H9 (cell line): Measurements from ENCODE around the gene LRRC8C. TPM values are rescaled to one million over a fixed set of nuclear protein-coding genes. Genes with fewer than 3 reads are reported as not detected.

Source experiments
- DNase-seq: peaks from one replicate; pipeline ENCODE4 v3.0.0-alpha.2; 2017
- H2AFZ ChIP-seq: one replicate; pipeline ENCODE4 v1.6.1; 2013; ENCODE audit warnings: mild to moderate bottlenecking, low read length, control low read depth, moderate library complexity
- H2AK5ac ChIP-seq: 2 replicates; pipeline ENCODE4 v1.6.1; 2013; ENCODE audit warnings: low read length, control low read depth, mixed read lengths; ENCODE audit not compliant: insufficient read length
- H2BK120ac ChIP-seq: one replicate; pipeline ENCODE4 v1.6.1; 2013; ENCODE audit warnings: low read depth, mild to moderate bottlenecking, low read length, control low read depth, inconsistent platforms; ENCODE audit not compliant: poor library complexity, severe bottlenecking
- H2BK12ac ChIP-seq: 2 replicates; pipeline ENCODE4 v1.6.1; 2013; ENCODE audit warnings: low read length, control low read depth, mixed read lengths, low read depth; ENCODE audit not compliant: insufficient read length
- H2BK15ac ChIP-seq: 2 replicates; pipeline ENCODE4 v1.6.1; 2013; ENCODE audit warnings: low read depth, low read length, control low read depth
- H2BK20ac ChIP-seq: one replicate; pipeline ENCODE4 v1.6.1; 2013; ENCODE audit warnings: low read depth, mild to moderate bottlenecking, low read length, control low read depth, inconsistent platforms; ENCODE audit not compliant: poor library complexity, severe bottlenecking
- H2BK5ac ChIP-seq: 2 replicates; pipeline ENCODE4 v1.6.1; 2013; ENCODE audit warnings: low read length, control low read depth, mixed read lengths; ENCODE audit not compliant: insufficient read length
- H3K14ac ChIP-seq: 2 replicates; pipeline ENCODE4 v1.6.1; 2013; ENCODE audit warnings: low read length, control low read depth; ENCODE audit not compliant: insufficient read depth
- H3K18ac ChIP-seq: 2 replicates; pipeline ENCODE4 v1.6.1; 2013; ENCODE audit warnings: low read depth, mild to moderate bottlenecking, mixed read lengths, low read length, control low read depth; ENCODE audit not compliant: insufficient read length
- H3K23ac ChIP-seq: 2 replicates; pipeline ENCODE4 v1.6.1; 2013; ENCODE audit warnings: low read length, control low read depth, mixed read lengths, low read depth; ENCODE audit not compliant: insufficient read length
- H3K23me2 ChIP-seq: 2 replicates; pipeline ENCODE4 v1.6.1; 2013; ENCODE audit warnings: low read depth, mild to moderate bottlenecking, mixed read lengths, low read length, control low read depth; ENCODE audit not compliant: insufficient read length, poor library complexity, severe bottlenecking
- H3K27ac ChIP-seq: 2 replicates; pipeline ENCODE4 v1.5.1; 2013; ENCODE audit warnings: low read length, control low read depth, mixed read lengths, low read depth; ENCODE audit not compliant: insufficient read length
- H3K27me3 ChIP-seq: 2 replicates; pipeline ENCODE4 v1.6.1; 2013; ENCODE audit warnings: low read length, control low read depth, inconsistent platforms; ENCODE audit not compliant: insufficient read depth
- H3K4ac ChIP-seq: 2 replicates; pipeline ENCODE4 v1.6.1; 2013; ENCODE audit warnings: low read depth, mild to moderate bottlenecking, control low read depth, inconsistent platforms, low read length, moderate library complexity
- H3K4me1 ChIP-seq: 2 replicates; pipeline ENCODE4 v1.6.1; 2013; ENCODE audit warnings: low read length, control low read depth, inconsistent platforms; ENCODE audit not compliant: insufficient read depth
- H3K4me2 ChIP-seq: 2 replicates; pipeline ENCODE4 v1.6.1; 2013; ENCODE audit warnings: low read length, control low read depth, mixed read lengths; ENCODE audit not compliant: insufficient read length, insufficient read depth
- H3K56ac ChIP-seq: 2 replicates; pipeline ENCODE4 v1.6.1; 2013; ENCODE audit warnings: low read depth, mild to moderate bottlenecking, mixed read lengths, low read length, control low read depth; ENCODE audit not compliant: insufficient read length
- H3K79me1 ChIP-seq: 2 replicates; pipeline ENCODE4 v1.6.1; 2013; ENCODE audit warnings: low read depth, mild to moderate bottlenecking, moderate library complexity, low read length, control low read depth, inconsistent platforms; ENCODE audit not compliant: insufficient read depth, poor library complexity, severe bottlenecking
- H3K79me2 ChIP-seq: 2 replicates; pipeline ENCODE4 v1.6.1; 2013; ENCODE audit warnings: low read length, control low read depth, inconsistent platforms; ENCODE audit not compliant: insufficient read depth
- H3K9ac ChIP-seq: 2 replicates; pipeline ENCODE4 v1.6.1; 2013; ENCODE audit warnings: low read length, control low read depth, mixed read lengths; ENCODE audit not compliant: insufficient read length; ENCODE audit errors: extremely low read depth
- H3K9me3 ChIP-seq: one replicate; pipeline ENCODE4 v1.6.1; 2013; ENCODE audit warnings: low read depth, low read length, inconsistent platforms; ENCODE audit not compliant: control insufficient read depth
- H3T11ph ChIP-seq: one replicate; pipeline ENCODE4 v1.6.1; 2013; ENCODE audit warnings: mild to moderate bottlenecking, low read length, control low read depth, inconsistent platforms
- H4K20me1 ChIP-seq: one replicate; pipeline ENCODE4 v1.6.1; 2013; ENCODE audit not compliant: control insufficient read depth, insufficient read length, insufficient read depth
- H4K5ac ChIP-seq: 2 replicates; pipeline ENCODE4 v1.6.1; 2013; ENCODE audit warnings: low read depth, mild to moderate bottlenecking, mixed read lengths, low read length, control low read depth; ENCODE audit not compliant: insufficient read length
- H4K8ac ChIP-seq: replicated peaks from 2 replicates; pipeline ENCODE4 v1.6.1; 2013; ENCODE audit warnings: low read length, control low read depth, mixed read lengths, low read depth; ENCODE audit not compliant: insufficient read length
- H4K91ac ChIP-seq: 2 replicates; pipeline ENCODE4 v1.6.1; 2013; ENCODE audit warnings: low read depth, mild to moderate bottlenecking, moderate library complexity, mixed read lengths, low read length, control low read depth; ENCODE audit not compliant: insufficient read length
- H3K27ac Mint-ChIP-seq, 3 experiments: 2 replicates in 2 of 3; 3 replicates in 1 of 3; pipeline ENCODE4 v1.8.0; 2020 to 2021; ENCODE audit warnings: mixed read lengths in 3 of 3, mild to moderate bottlenecking in 1 of 3, moderate library complexity in 1 of 3
- H3K27me3 Mint-ChIP-seq: 2 replicates; pipeline ENCODE4 v1.8.0; 2021; ENCODE audit warnings: low read depth, mild to moderate bottlenecking, moderate library complexity, mixed read lengths
- H3K36me3 Mint-ChIP-seq, 3 experiments: 2 replicates in 2 of 3; 3 replicates in 1 of 3; pipeline ENCODE4 v1.8.0; 2020 to 2021; ENCODE audit warnings: low read depth in 3 of 3, mixed read lengths in 3 of 3; ENCODE audit not compliant: insufficient read depth in 1 of 3
- H3K4me1 Mint-ChIP-seq, 2 experiments: 2 replicates each; pipeline ENCODE4 v1.8.0; 2020; ENCODE audit warnings: mixed read lengths in 2 of 2
- H3K4me3 Mint-ChIP-seq, 2 experiments: 2 replicates in 1 of 2; 3 replicates in 1 of 2; pipeline ENCODE4 v1.8.0; 2020 to 2021; ENCODE audit warnings: mild to moderate bottlenecking in 2 of 2, mixed read lengths in 2 of 2, moderate library complexity in 1 of 2
- H3K9me3 Mint-ChIP-seq, 2 experiments: 2 replicates in 1 of 2; 3 replicates in 1 of 2; pipeline ENCODE4 v1.8.0; 2020; ENCODE audit warnings: mild to moderate bottlenecking in 2 of 2, mixed read lengths in 2 of 2, moderate library complexity in 1 of 2
- CTCF ChIP-seq: fragments of 200-600 bp; sonication (generic); conservative IDR thresholded peaks from 3 replicates; pipeline ENCODE4 v1.8.0; 2021; ENCODE audit warnings: antibody characterized with exemption, mild to moderate bottlenecking
- total RNA-seq: library from RNA; stranded (reverse); gene quantifications from 2 replicates; pipeline ENCODE4 v1.2.1, GENCODE V29; 2021

The LRRC8C gene
- total RNA-seq, 1 experiment from 2014 or later = 1.9 TPM

- Mint-ChIP-seq H3K4me1 (peaks cover 15 to 18% of the 10 kb centered on the region in 2 experiments), H3K9me3 (peaks cover 0 to 3% of the 10 kb centered on the region in 2 experiments; a peak in 1 of 5 replicates), H3K4me3 (no peak overlapping the region), H3K27me3 (no peaks in the 10 kb centered on the region), H3K36me3 (no peaks in the 10 kb centered on the region), H3K27ac (no peak overlapping the region; a peak in 1 of 7 replicates)
- no peaks in the 10 kb centered on the region for H3K27me3 ChIP-seq
- H2BK120ac ChIP-seq = no peak overlapping the region
- H2AFZ ChIP-seq = no peak overlapping the region
- no peak overlapping the region for H3K56ac ChIP-seq
- no peak overlapping the region for H3K27ac ChIP-seq
- H4K91ac ChIP-seq = no peak overlapping the region
- no peak overlapping the region for H2BK20ac ChIP-seq
- H3K14ac ChIP-seq = no peak overlapping the region
- H3K9ac ChIP-seq = no peak overlapping the region
- H2BK5ac ChIP-seq = no peak overlapping the region
- H2AK5ac ChIP-seq = no peak overlapping the region
- H2BK15ac ChIP-seq = no peak overlapping the region
- H3K23me2 ChIP-seq = no peaks in the 10 kb centered on the region
- no peak overlapping the region for H3T11ph ChIP-seq
- no peak overlapping the region for H2BK12ac ChIP-seq
- H3K4me2 ChIP-seq = no peak overlapping the region
- no peaks in the 10 kb centered on the region for H3K79me1 ChIP-seq
- peaks cover 2% of the 10 kb centered on the region; the same call in 1 of the 2 replicates for H3K4me1 ChIP-seq
- H4K5ac ChIP-seq = no peak overlapping the region
- no peaks in the 10 kb centered on the region for H3K9me3 ChIP-seq
- TF ChIP-seq CTCF = no peak
- no peak for DNase-seq
- H3K79me2 ChIP-seq = no peaks in the 10 kb centered on the region
- H4K20me1 ChIP-seq = no peaks in the 10 kb centered on the region
- no peak overlapping the region for H4K8ac ChIP-seq
- H3K4ac ChIP-seq = no peak overlapping the region
- no peak overlapping the region for H3K23ac ChIP-seq
- H3K18ac ChIP-seq = no peak overlapping the region
Measured at GRCh38 chr1:89706700-89707012, 73.7 kb downstream of the LRRC8C start.
